SK-N-MC (cell line): ENCODE results near the gene USP9X.

ENCODE experiments used
- EZH2 ChIP-seq: fragments of 200-600 bp; sonication (generic); IDR thresholded peaks from one replicate; pipeline ENCODE4 v1.6.1; 2017; ENCODE audit warnings: antibody characterized with exemption
- POLR2AphosphoS5 ChIP-seq: IDR thresholded peaks from 2 replicates; pipeline ENCODE4 v1.6.1; 2012; ENCODE audit warnings: mild to moderate bottlenecking, low read depth, low read length, borderline replicate concordance

GRCh38 chrX:41250867-41251266 lies 165.6 kb downstream of the USP9X start:
- TF ChIP-seq EZH2 (no peak), POLR2AphosphoS5 (no peak)
